Endometrial microvascular endothelial cells (primary cell): ENCODE measurements around the gene KCND3. TPM values are rescaled to one million over a fixed set of nuclear protein-coding genes. Genes with fewer than 3 reads are reported as not detected.
"Not testable (repeated sequence)": the region's sequence is repeated elsewhere in the genome, so short reads cannot be mapped to it uniquely, and the experiment has no call there.

ENCODE experiments used
- in situ Hi-C: cut with HindIII; loops from 2 replicates; pipeline ENCODE4 v1.10.0; 2017; ENCODE audit warnings: low sequenced_read_pairs, low pct_unique_long_range_greater_than_20kb; ENCODE audit errors: inconsistent ontology term
- total RNA-seq: library from RNA; depleted of rRNA; stranded (reverse); fragments of >200 nt; gene quantifications from one replicate; pipeline ENCODE4 v1.2.3, GENCODE V29; 2015; ENCODE audit errors: inconsistent ontology term

KCND3 gene
- total RNA-seq, 1 donor from 2014 or later: not detected

DNA sequence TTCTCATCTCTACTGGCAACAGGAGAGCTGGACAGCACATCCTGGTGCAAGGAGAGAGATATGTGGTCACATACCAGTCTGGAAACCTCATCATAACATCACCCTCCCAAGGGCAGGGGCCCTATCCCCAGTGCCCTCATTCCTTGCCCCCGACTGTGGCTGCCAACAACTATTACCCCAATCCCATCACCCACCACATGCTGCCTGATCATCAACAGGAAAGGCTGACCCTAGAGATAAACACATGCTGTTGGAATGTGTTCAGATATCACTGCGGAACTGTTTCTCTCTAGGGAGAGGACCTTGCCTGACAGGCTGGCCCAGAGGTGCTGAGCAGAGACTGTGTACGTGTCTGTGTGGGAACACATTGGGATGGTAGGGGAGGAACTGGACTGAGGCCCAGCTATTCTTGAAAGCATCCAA is 245.8 kb downstream of the KCND3 start:
- in situ Hi-C loops: no loop called here

DNA sequence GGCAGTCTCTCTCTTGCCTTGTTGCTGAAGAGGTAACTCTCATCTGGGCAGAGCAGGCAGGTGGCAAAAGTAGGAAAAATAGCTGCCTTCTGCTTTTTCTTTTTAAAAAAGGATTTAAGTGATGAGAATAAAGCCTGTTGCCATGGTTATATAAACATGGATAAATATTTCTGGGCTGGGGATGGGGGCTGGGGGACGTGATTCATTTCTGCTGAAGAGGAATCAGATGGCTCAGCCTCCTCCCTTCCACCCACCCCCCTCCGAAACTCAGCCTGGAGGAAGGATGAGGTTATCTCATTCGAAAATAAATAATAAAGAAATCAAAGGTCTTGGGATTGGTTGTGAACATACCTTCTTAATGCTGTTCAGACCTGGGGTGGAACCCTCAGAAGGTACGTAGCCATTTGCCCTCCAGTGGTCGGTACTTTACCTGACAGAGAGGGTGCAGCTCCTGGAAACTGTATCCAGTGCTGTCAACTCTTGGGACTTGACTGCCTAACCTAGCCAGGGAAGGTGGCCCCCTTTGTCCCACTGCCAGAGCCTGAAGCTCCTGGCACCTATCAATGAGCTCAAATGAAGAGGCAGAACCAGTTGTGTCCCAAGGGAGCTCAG is 246.4 kb downstream of the KCND3 start:
- in situ Hi-C loops: no loop called here

DNA sequence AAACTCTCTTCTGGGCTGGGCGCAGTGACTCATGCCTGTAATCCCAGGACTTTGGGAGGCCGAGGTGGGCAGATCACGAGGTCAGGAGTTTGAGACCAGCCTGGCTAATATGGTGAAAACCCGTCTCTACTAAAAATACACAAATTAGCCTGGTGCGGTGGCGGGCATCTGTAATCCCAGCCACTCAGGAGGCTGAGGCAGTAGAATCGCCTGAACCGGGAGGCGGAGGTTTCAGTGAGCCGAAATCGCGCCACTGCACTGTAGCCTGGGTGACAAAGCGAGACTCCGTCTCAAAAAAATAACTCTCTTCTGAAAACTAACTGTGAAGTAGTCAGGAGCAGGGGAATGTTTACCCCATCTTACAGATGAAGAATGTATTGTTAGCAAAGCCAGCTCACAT is 247.2 kb downstream of the KCND3 start:
- in situ Hi-C loops: not testable (repeated sequence)

DNA sequence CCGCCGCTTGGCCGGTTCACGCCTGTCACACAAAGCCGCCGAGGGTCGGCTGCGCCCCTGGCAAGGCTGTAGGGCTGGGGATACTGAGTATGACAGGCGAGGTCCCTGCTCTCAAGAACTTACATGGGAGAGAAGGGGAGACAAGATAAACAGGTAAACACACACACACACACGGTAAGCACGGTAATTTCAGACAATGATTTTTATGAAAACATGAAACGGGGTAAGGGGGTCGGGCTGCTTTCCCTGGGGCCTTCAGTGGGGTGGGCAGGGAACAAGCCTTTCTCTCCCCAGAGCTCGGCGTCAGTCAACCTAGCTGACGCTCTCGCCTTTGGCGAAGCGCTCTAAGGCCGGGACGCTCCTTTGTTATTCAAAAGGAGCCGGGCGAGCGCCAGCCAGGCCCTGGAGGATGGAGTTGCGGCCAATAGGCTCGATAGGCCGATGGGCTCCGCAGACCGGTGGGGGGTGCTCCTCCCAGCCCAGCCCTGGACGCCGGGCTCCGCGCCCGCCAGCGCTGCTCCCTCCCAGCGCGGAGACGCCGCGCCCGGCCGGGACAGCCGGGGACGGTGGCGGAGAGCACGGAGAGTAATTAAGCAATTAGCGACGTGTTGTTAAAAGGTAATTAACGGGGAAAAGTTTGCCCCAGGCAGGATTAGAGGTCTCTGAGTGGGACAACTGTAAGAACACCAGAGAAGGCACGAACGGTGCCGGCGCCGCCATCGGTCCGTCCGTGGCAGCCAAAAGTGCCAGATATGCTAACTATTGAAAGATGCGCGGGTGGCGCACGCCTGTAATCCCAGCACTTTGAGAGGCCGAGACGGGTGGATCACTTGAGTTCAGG is 249.3 kb downstream of the KCND3 start:
- in situ Hi-C loops: no loop called here

DNA sequence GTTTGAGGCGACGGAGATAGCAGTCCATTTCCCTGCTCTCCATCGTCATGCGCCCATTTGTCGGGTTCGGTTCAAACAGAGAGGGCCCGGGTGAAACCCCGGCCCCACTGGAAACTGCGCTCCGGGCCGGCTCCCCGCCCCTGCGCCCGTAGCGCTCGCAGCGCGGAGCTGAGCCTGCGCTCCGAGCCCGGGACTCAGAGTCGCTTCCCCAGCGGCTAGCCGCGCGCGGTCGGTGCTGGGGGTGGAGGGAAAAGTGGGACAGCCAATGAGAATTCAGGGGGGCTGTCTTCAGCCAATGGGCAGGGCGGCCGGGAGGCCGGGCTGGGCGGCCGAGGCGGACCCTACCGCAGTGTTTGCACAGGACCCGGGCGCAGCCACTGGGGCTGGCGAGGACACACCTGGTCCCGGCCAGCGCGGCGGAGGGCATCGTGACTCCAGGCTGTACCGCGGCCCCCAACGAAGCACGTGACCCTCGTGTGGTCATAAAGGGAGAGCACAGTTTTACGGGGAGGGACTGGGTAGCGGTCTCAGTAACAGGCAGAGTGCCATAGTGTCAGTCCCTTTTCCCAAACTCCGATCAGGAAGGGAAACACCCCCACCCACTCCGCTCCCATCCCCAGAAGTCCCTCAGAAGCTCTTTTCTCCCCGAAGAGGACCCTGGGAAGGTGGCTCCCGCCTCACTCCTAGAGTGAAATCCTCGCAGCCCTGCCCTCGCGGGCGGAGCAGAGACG is 250.1 kb downstream of the KCND3 start, which contains the start of gene INKA2:
INKA2 (minus strand) TSS at position 202 of the 731 bp plus-strand sequence; CDS start at position 49, 153 bp downstream.
- in situ Hi-C loops: no loop called here

DNA sequence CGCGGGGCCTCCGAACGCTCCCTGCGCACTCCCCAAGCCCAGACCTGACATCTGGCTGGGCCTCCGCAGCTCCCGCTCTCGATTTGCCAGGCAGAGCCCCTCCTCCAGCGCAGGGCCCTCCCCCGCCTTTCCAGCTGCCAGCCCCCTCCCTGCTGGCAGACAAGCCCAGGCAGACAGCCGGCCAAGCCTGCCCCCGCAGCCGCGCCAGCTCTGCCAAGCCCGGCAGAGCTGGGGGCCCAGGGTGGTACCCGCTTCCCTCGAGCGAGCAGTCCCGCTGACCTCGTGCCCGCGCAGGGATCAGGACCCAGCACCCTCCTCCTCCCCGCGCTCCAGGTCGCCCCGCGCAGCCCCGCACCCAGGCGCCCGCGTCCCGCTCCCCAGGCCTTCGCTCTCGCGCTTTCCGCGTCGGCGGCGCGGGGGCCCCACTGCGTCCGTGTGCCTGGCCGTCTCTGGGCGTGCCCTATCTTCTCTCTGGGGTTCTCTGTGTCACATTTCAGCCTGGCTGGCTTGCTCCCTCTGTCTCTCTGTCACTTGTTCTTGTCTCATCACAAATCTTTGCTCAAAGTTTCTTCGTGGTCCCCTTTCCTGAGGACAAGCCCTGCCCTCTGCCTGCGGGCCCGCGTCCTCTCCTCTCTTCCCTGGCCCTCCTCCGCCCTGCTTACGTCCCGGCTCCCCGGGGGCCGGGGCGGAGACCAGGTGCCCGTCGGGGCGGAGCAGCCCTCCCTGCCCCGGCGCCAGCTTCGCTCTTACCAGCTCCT is 250.9 kb downstream of the KCND3 start:
- in situ Hi-C loops: no loop called here

DNA sequence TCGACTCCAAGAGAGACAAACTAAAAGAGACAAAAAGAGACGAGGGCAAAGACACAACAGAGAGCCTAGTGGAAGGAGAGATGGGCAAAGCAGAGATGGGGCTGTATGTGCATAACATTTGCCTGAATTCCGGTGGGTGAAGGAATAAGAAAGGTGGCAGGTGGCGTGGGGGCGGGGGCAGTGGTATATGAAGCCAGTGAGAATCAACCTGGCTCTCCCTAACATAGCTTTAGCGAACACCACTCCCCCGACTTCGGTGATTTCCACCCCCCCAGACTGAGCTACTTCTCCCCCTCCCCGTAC is 251.4 kb downstream of the KCND3 start:
- in situ Hi-C loops: no loop called here

DNA sequence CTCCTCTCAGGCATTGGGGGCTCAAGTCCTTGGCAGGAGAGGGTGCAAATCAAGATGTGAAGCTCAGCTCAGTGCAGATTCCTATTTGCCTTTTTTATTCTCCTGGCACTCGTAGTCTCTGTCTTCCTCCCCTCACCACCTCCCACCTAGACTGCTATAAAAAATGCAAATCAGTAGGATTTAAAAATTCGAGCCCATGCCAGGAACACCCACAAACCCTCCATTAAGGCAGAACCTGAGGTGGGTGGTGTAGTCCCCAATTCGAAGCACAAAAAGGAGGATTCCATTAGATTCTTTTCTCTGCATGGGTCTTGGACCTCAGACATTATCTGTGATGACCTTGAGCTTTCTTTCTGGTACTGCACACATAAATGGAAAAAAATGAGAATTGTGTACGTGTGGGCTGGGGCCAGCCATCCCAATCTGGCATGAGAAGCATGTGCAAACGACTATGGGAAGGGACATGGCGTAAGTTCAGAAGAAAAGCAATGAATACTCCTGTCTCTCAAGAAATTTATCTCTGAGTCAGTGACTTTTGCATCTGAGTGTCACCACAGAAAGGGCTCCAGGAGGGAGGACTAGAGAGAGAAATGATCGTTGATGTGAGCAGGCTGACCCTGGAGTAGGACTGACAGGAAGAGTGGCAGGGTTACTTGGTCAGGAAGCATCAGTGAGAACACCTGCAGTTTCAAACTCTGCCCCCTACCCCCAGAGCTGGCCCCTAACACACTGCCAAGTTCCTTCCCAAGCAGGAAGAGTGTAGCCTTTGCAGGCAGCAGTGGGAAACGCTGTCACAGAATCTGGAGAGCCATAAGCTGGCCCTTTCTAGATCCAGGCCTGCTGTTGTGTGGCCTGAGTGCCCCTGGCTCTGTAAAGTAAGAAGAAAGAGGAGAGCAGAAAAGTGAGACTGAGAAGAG is 252.0 kb downstream of the KCND3 start:
- in situ Hi-C loops: no loop called here

DNA sequence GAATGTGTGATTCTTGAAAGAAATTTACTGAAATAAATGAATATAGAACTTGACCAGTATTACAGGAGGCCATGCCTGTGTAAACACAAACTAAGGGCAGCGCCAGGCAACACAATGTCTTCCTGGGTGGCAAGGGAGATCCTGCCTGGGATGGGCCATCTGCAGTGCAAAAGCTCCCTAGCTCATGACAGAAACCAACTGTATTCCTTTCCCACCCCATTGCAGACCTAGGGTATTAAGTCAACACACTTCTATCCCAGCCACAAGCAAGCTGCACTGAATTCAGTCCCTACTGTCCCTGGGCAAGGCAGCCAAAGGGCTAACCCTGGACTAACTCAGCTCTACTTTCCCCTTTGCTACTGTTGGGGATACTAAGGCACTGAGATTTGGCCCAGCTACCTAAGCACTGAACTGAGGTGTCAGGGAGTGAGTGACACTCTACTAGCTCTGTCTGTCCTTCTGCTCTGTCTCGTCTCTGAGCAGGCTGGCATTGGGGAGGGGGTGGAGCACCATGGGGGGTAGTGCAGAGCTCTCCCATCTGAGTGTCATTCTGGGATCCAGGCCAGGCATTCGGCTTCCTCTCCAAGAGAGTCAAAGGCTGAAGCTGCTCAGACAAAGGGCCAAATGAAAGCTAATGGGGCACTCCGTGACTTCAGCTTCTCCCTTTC is 252.8 kb downstream of the KCND3 start:
- in situ Hi-C loops: no loop called here

DNA sequence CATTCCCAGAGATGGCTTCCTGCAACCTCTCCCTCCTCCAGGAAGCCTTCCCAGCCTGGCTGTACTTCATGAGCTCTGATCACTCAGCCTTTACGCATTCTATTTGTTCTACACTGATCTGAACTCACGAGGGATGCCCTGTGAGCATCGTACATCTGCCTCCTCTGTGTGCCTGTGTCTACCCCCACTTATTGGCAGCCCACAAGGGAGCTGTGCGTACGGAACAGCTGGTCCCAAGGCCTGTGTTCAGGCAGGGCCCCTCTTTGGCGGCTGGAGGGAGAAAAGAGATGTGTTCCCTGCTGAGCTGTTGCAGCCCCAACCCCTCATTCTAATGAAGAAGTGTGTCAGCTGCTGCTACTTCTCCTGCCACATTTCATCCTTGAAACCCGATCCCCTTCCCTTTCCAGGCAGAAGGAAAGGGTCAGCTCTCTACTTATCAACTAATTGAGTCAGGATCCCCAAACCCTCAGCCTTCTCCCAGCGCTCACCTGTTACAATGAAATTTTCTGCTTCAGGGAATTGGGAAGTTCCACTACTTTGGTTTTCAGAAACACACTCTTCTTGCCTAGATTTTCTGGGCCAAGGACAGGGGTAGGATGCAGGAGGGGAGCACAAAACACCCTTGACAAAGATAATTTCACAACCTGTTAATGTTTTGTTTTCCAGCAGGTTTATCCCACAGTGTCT is 253.5 kb downstream of the KCND3 start:
- in situ Hi-C loops: no loop called here

DNA sequence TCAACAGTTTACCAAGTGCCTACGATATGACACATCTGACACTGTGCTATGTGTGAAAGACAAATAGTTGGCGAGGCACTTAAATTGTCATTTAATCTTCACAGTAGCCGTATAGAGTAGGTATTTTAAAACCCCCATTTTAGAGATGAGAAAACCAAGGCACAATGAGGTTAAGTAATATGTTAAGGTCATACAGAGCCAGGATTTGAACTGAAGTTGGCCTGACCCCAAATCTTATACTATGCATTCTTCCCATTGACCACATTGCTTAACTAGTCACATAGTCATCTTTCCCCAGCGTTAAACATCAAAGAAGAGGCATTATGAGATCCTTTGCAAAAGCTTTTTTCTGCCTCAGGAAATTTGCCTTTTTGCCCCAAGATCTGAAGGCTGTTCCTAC is 254.1 kb downstream of the KCND3 start:
- in situ Hi-C loops: no loop called here

DNA sequence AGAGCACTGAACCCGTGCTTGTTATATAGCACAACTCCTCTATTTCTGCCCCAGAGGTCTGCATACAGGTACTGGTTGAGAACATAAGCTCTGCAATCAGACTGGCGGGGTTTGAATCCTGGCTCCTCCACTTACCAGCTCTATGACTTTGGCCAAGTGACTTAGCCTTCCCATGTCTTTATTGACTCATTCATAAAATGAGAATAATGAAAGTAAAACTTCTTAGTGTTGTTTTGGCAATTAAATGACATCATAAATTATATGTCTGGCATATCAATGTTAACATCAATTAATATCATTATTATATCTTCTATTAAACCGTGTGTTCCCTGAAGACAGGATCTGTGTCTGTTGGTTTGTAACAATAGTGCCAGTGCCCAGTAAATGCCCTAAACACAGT is 254.6 kb downstream of the KCND3 start:
- in situ Hi-C loops: no loop called here

DNA sequence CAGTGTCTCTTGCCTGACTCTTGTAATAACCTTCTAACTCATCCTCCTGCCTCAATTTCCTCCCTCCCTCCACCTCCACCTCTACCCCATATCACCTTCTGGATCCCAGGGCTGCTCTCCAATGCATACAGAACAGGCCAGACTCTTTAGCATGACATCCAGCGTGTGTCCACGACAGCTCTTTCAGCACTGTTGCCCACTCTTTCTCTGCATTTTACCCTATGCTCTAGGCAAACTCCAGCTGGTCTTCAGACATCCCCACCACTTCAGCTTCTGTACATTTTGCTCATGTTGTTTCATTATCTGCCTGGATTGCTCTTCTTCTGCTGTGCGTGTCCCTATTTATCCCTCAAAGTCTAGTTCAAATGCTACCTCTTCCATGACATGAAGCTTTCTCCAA is 255.0 kb downstream of the KCND3 start:
- in situ Hi-C loops: no loop called here

DNA sequence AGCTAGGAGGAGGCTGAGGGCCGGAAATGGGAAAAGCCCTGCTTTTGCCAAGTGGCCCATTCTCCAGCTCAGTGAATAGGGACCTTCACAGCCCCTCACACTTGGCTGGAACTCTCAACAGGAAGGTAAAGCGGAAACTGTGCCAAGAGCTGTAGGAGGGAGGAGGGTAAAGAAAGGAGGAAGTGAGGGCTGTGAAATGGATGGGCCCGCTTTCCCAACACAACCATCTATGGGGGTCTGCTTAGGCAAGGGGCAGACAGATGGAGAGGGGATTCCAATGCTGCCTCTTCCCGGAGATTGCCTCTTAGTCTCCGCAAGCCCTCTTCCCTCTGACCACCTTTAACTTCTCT is 255.5 kb downstream of the KCND3 start:
- in situ Hi-C loops: no loop called here

DNA sequence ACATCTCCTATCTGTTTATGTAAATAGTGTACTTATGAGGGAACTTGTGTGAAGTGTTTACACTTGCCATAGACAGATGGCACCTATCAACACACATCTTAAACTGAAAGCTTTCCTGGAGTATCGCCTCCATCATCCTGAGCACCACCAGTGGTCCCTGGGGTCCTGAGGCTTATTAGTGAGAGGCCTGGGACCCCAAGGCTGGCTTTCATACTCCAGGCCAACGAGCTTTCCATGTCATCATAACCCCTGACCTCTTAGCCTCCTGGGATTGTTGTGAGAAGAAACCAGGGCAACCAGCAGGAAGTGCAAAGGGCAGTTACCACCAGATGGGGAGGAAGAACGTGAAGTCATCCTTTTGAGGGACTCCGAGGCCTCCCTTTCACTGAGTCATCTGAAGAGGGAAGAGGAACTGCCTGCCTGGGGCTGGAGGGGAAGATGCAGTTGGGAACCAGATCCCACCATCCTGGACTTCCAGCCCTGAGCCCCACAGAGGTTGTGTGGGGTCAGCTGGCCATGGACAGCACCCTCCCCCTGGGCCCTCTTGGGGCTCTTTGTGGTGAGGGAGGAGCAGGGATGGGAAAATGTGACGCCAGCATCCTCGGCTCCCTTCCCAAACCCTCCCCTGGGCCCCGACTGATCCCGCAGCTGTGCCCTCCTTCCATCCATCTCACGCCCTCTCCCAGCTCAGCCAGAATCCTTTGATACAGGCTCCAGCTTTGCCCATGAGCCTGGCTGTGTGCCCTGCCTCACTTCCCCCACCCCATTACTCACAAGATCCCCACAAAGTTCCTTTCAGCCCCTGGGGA is 256.1 kb downstream of the KCND3 start:
- in situ Hi-C loops: no loop called here

DNA sequence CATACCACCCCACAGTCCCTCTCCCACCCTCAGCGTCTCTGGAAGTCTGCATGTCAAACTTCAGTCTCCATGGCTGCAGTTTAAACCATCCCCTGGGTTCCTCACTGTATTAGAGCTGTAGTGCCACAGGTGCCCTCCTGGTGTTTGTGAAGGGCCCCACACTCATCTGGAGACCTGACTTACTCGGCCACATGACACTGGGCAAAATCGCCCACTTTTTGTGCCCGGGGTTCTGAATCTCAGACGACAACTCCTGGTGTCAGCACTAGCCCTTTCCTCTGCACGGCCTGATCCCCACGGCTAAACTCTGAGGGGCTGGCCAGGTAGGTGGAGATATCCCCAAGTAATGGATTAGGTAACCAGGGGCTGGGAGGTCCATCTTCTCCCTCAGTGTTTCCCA is 256.8 kb downstream of the KCND3 start:
- in situ Hi-C loops: no loop called here

DNA sequence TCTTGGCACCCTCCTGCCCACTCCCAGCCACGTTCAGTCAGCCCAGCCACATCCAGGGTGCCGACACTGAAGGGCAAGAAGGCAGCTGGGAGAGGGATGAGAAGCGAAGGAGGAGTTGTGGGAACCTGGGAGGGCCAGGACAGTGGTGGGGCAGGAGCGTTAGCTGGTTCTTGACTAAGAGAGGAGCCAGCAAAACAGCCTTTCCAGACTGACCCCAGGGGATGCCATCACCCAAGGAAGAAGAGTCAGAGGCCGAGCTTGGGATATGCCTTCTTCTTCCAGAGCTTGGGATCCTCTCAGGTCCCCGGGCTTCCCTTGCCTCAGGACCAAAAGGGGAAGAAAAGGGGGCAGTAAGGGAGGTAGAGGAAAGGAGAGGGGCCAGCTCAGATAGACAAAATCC is 257.5 kb downstream of the KCND3 start:
- in situ Hi-C loops: no loop called here
